Measurements from ENCODE around the gene CRK. TPM values are rescaled to one million over a fixed set of nuclear protein-coding genes. Genes with fewer than 3 reads are reported as not detected.

CRK gene
- polyA plus RNA-seq, 3 donors = 22.3 to 28.0 (median 26.5) TPM

DNA sequence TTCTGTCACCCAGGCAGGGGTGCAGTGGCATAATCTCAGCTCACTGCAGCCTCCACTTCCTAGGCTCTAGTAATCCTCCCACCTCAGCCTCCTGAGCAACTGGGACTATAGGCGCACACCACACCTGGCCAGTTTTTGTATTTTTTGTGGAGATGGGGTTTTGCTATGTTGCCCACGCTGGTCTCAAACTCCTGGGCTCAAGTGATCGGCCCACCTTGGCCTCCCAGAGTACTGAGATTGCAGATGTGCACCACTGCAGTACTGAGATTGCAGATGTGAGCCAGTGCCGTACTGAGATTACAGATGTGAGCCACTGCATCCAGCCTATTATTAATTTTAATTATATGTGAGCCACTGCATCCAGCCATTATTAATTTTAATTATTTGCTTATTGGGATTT lies 13.8 kb downstream of the CRK start:
- Mint-ChIP-seq H3K4me3 (no peak overlapping the region), H3K27me3 (ENCODE audit: low read depth in 3 of 3) (peaks cover 0 to 3% (median 0%) of the 10 kb centered on the region in 3 donors), H3K36me3 (peaks cover 8 to 54% of the 10 kb centered on the region in 2 donors), H3K9me3 (no peaks in the 10 kb centered on the region), H3K4me1 (peaks cover 4% of the 10 kb centered on the region), H3K27ac (no peak overlapping the region)
- Histone ChIP-seq H4K20me1 (ENCODE audit: insufficient read depth, low read length) (peaks cover 100% of the 10 kb centered on the region), H3K4me1 (ENCODE audit: control insufficient read depth in 1 of 2, insufficient read depth in 2 of 2, low read length in 2 of 2) (peaks cover 2 to 3% of the 10 kb centered on the region in 2 donors), H3K27me3 (ENCODE audit: control insufficient read depth in 2 of 2, insufficient read depth in 2 of 2, low read length in 2 of 2) (no peaks in the 10 kb centered on the region), H3K79me2 (ENCODE audit: insufficient read depth, low read length) (peaks cover 99% of the 10 kb centered on the region), H2AFZ (ENCODE audit: insufficient read depth, low read depth, low read length, poor library complexity, severe bottlenecking) (no peak overlapping the region), H3K4me2 (replicated peaks; ENCODE audit: extremely low read depth, low read length, poor library complexity, severe bottlenecking) (no peak overlapping the region), H3K9ac (ENCODE audit: insufficient read depth, low read length, poor library complexity, severe bottlenecking) (no peak overlapping the region), H3K9me3 (replicated peaks in 1 of 2; ENCODE audit: control insufficient read depth in 1 of 2, insufficient read depth in 1 of 2, low read length in 2 of 2) (no peaks in the 10 kb centered on the region), H3K36me3 (replicated peaks in 1 of 2; ENCODE audit: control insufficient read depth in 1 of 2, insufficient read depth in 2 of 2, low read length in 2 of 2) (peaks cover 11 to 42% of the 10 kb centered on the region in 2 donors), H3K4me3 (replicated peaks in 1 of 3; ENCODE audit: low read depth in 2 of 3, low read length in 3 of 3) (no peak overlapping the region), H3K27ac (ENCODE audit: low read depth in 1 of 2, low read length in 2 of 2) (no peak overlapping the region)
- intact Hi-C loops (cut with micrococcal nuclease) = no loop called here
- TF ChIP-seq, protein P1, sequence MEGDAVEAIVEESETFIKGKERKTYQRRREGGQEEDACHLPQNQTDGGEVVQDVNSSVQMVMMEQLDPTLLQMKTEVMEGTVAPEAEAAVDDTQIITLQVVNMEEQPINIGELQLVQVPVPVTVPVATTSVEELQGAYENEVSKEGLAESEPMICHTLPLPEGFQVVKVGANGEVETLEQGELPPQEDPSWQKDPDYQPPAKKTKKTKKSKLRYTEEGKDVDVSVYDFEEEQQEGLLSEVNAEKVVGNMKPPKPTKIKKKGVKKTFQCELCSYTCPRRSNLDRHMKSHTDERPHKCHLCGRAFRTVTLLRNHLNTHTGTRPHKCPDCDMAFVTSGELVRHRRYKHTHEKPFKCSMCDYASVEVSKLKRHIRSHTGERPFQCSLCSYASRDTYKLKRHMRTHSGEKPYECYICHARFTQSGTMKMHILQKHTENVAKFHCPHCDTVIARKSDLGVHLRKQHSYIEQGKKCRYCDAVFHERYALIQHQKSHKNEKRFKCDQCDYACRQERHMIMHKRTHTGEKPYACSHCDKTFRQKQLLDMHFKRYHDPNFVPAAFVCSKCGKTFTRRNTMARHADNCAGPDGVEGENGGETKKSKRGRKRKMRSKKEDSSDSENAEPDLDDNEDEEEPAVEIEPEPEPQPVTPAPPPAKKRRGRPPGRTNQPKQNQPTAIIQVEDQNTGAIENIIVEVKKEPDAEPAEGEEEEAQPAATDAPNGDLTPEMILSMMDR (IDR thresholded peaks at IDR 0.05) = no peak
- DNase-seq = no peak
- WGBS (ENCODE audit: insufficient coverage) = 100% methylated on average over 1 of the region's 4 CpGs

DNA sequence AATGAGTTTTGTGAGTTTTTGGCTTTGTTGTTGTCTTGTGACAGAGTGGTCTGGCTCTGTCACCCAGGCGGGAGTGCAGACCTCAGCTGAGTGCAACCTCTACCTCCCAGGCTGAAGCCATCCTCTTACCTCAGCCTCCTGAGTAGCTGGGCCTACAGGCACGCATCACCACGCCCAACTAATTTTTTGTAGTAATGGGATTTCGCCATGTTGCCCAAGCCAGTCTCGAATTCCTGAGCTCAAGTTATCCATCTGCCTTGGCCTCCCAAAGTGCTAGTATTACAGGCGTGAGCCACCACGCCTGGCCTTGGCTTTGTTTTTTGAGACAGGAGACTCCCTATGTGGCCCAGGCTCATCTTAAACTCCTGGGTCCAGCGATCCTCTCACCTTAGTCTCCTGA lies 15.1 kb downstream of the CRK start:
- H3K9me3 Mint-ChIP-seq = no peaks in the 10 kb centered on the region
- H3K9ac ChIP-seq (ENCODE audit: insufficient read depth, low read length, poor library complexity, severe bottlenecking) = no peak overlapping the region
- TF ChIP-seq, protein P1 (IDR thresholded peaks at IDR 0.05) = no peak
- no peak overlapping the region for H3K4me3 ChIP-seq (replicated peaks in 1 of 3; ENCODE audit: low read depth in 2 of 3, low read length in 3 of 3)
- H3K4me1 ChIP-seq (ENCODE audit: control insufficient read depth in 1 of 2, insufficient read depth in 2 of 2, low read length in 2 of 2) = no peaks in the 10 kb centered on the region
- peaks cover 100% of the 10 kb centered on the region for H4K20me1 ChIP-seq (ENCODE audit: insufficient read depth, low read length)
- H3K36me3 Mint-ChIP-seq = peaks cover 19 to 57% of the 10 kb centered on the region in 2 donors
- no peak overlapping the region for H3K4me2 ChIP-seq (replicated peaks; ENCODE audit: extremely low read depth, low read length, poor library complexity, severe bottlenecking)
- H3K27ac Mint-ChIP-seq = peak overlapping the region in 1 of 7 donors; percentile 57
- DNase-seq = no peak
- no peaks in the 10 kb centered on the region for H3K27me3 ChIP-seq (ENCODE audit: control insufficient read depth in 2 of 2, insufficient read depth in 2 of 2, low read length in 2 of 2)
- WGBS (ENCODE audit: insufficient coverage) = 96% methylated on average over 4 of the region's 8 CpGs
- no peak overlapping the region for H3K4me3 Mint-ChIP-seq
- no peak overlapping the region for H2AFZ ChIP-seq (ENCODE audit: insufficient read depth, low read depth, low read length, poor library complexity, severe bottlenecking)
- H3K9me3 ChIP-seq (replicated peaks in 1 of 2; ENCODE audit: control insufficient read depth in 1 of 2, insufficient read depth in 1 of 2, low read length in 2 of 2) = no peaks in the 10 kb centered on the region
- H3K36me3 ChIP-seq (replicated peaks in 1 of 2; ENCODE audit: control insufficient read depth in 1 of 2, insufficient read depth in 2 of 2, low read length in 2 of 2) = peaks cover 24 to 50% of the 10 kb centered on the region in 2 donors
- intact Hi-C loops (cut with micrococcal nuclease) = no loop called here
- H3K27ac ChIP-seq (ENCODE audit: low read depth in 1 of 2, low read length in 2 of 2) = peak overlapping the region in 1 of 2 donors; percentile 31
- H3K79me2 ChIP-seq (ENCODE audit: insufficient read depth, low read length) = peaks cover 99% of the 10 kb centered on the region
- peaks cover 0 to 3% (median 0%) of the 10 kb centered on the region in 3 donors for H3K27me3 Mint-ChIP-seq (ENCODE audit: low read depth in 3 of 3)
- no peaks in the 10 kb centered on the region for H3K4me1 Mint-ChIP-seq
